Activated T-cell treated with anti-CD3 and anti-CD28 coated beads for 1 hour (primary cell): ENCODE results near the gene C11orf21.
"Not testable (repeated sequence)": the region's sequence is repeated elsewhere in the genome, so short reads cannot be mapped to it uniquely, and the experiment has no call there.

ENCODE experiments used
- DNase-seq: peaks from one replicate; pipeline ENCODE4 v3.0.0-alpha.2; 2020; ENCODE audit warnings: low read depth

C11orf21 gene

GRCh38 chr11:2296913-2297622 is 4.7 kb downstream of the C11orf21 start:
- no peak for DNase-seq

- DNase-seq: no peak
These were observed 5.5 kb downstream of the C11orf21 start for GRCh38 chr11:2295971-2296912.

- no peak for DNase-seq
These were observed 6.8 kb downstream of the C11orf21 start for GRCh38 chr11:2294926-2295290.

- no peak for DNase-seq
These were observed 7.5 kb downstream of the C11orf21 start for GRCh38 chr11:2293984-2294925.

GRCh38 chr11:2293531-2293971 is 8.2 kb downstream of the C11orf21 start:
- no peak for DNase-seq

GRCh38 chr11:2290351-2290841 is 11.3 kb downstream of the C11orf21 start:
- DNase-seq: no peak

GRCh38 chr11:2289859-2290258 is 11.9 kb downstream of the C11orf21 start:
- no peak for DNase-seq

GRCh38 chr11:2289350-2289749 is 12.4 kb downstream of the C11orf21 start:
- DNase-seq: no peak

GRCh38 chr11:2287091-2287490 is 14.6 kb downstream of the C11orf21 start:
- DNase-seq: no peak

- not testable (repeated sequence) for DNase-seq
These were observed 15.4 kb downstream of the C11orf21 start for GRCh38 chr11:2286350-2286749.

- no peak for DNase-seq
These were observed 21.5 kb downstream of the C11orf21 start for GRCh38 chr11:2280208-2280607.

- no peak for DNase-seq
These were observed 23.7 kb downstream of the C11orf21 start for GRCh38 chr11:2277933-2278523.

- DNase-seq: no peak
These were observed 24.7 kb downstream of the C11orf21 start for GRCh38 chr11:2277008-2277346.

- DNase-seq: no peak
These were observed 25.3 kb downstream of the C11orf21 start for GRCh38 chr11:2276280-2277007.

- DNase-seq: no peak
These were observed 26.1 kb downstream of the C11orf21 start for GRCh38 chr11:2275334-2276279.

- no peak for DNase-seq
These were observed 27.9 kb downstream of the C11orf21 start for GRCh38 chr11:2273771-2274170.

GRCh38 chr11:2273311-2273710 is 28.4 kb downstream of the C11orf21 start:
- no peak for DNase-seq

GRCh38 chr11:2272946-2273280 is 28.8 kb downstream of the C11orf21 start:
- no peak for DNase-seq

GRCh38 chr11:2272228-2272945 is 29.3 kb downstream of the C11orf21 start:
- DNase-seq: no peak
